Fibroblast of pulmonary artery (primary cell): ENCODE results near the gene HTRA3.

ENCODE experiments used
- DNase-seq: peaks from one replicate; pipeline ENCODE4 v3.0.0-alpha.2; 2010; ENCODE audit warnings: low read depth
- H3K4me3 ChIP-seq: replicated peaks from 2 replicates; pipeline ENCODE4 v1.5.1; 2011; ENCODE audit warnings: low read depth, mild to moderate bottlenecking, control low read depth, low read length, moderate library complexity
- CTCF ChIP-seq: IDR thresholded peaks from 2 replicates; pipeline ENCODE4 v1.5.1; 2011; ENCODE audit warnings: mild to moderate bottlenecking, control low read depth, low read length, inconsistent platforms; ENCODE audit errors: missing control alignments

HTRA3 gene

GRCh38 chr4:8315435-8316250 is 46.1 kb downstream of the HTRA3 start:
- no peak overlapping the region for H3K4me3 ChIP-seq
- TF ChIP-seq CTCF: no peak
- DNase-seq: peak; percentile 83

GRCh38 chr4:8316251-8316771 is 46.8 kb downstream of the HTRA3 start:
- H3K4me3 ChIP-seq: no peak overlapping the region
- DNase-seq: no peak
- TF ChIP-seq CTCF: no peak

- H3K4me3 ChIP-seq: no peak overlapping the region
- no peak for DNase-seq
- TF ChIP-seq CTCF: no peak
Measured at GRCh38 chr4:8316911-8317351, 47.4 kb downstream of the HTRA3 start.

GRCh38 chr4:8317474-8317873 is 47.9 kb downstream of the HTRA3 start:
- no peak for DNase-seq
- no peak for TF ChIP-seq CTCF
- H3K4me3 ChIP-seq: no peak overlapping the region

GRCh38 chr4:8318509-8318908 is 49.0 kb downstream of the HTRA3 start:
- no peak overlapping the region for H3K4me3 ChIP-seq
- TF ChIP-seq CTCF: no peak

GRCh38 chr4:8319061-8319460 is 49.5 kb downstream of the HTRA3 start:
- no peak overlapping the region for H3K4me3 ChIP-seq
- DNase-seq: no peak
- no peak for TF ChIP-seq CTCF

More at GRCh38 chr4:8318509-8318908, 49.0 kb downstream of the HTRA3 start:
- no peak for DNase-seq
